ENCODE measurements around the gene ARHGEF3.

ARHGEF3 gene

GRCh38 chr3:56825567-56826438 is 24.1 kb upstream of the ARHGEF3 start:
- no peak overlapping the region for H2BK120ac ChIP-seq (ENCODE audit: low read depth, low read length)
- peaks cover 11% of the 10 kb centered on the region for H3K4me1 ChIP-seq (ENCODE audit: control insufficient read depth, low read depth, low read length)
- H3K4me3 ChIP-seq (ENCODE audit: low read length), result no peak overlapping the region
- no peak overlapping the region for H3K4ac ChIP-seq (ENCODE audit: low read depth, low read length)
- H3K4me2 ChIP-seq (ENCODE audit: low read length), result no peak overlapping the region
- H3K27ac ChIP-seq (ENCODE audit: low read depth, low read length), result no peak overlapping the region
- no peak overlapping the region for H3K23ac ChIP-seq (ENCODE audit: low read length)
- no peak overlapping the region for H2AK5ac ChIP-seq (ENCODE audit: low read length)
- H3K56ac ChIP-seq (ENCODE audit: low read length), result no peak overlapping the region
- no peak overlapping the region for H3K9ac ChIP-seq (ENCODE audit: low read length)
- no CpG with 5 or more reads among the region's 4 CpGs for WGBS (ENCODE audit: extremely low coverage, insufficient coverage, low lambda C conversion rate)
- no peak overlapping the region for H2BK15ac ChIP-seq (replicated peaks; ENCODE audit: low read depth)
- H3K27me3 ChIP-seq (ENCODE audit: insufficient read depth, low read length, poor library complexity), result no peaks in the 10 kb centered on the region
- H4K5ac ChIP-seq (ENCODE audit: low read length), result no peak overlapping the region
- H4K8ac ChIP-seq (ENCODE audit: low read depth, low read length), result peak overlapping the region; percentile 39
- H3K36me3 ChIP-seq (ENCODE audit: control insufficient read depth, insufficient read depth, low read length), result no peaks in the 10 kb centered on the region
- H3K79me2 ChIP-seq (ENCODE audit: control insufficient read depth, insufficient read depth, low read length), result no peaks in the 10 kb centered on the region
- H3K18ac ChIP-seq (ENCODE audit: low read length), result peak overlapping the region; percentile 30
- peak; percentile 29 for DNase-seq
- H2BK5ac ChIP-seq (ENCODE audit: low read length), result no peak overlapping the region
- no peaks in the 10 kb centered on the region for H3K79me1 ChIP-seq (ENCODE audit: low read length)

- H2BK120ac ChIP-seq (ENCODE audit: low read depth, low read length), result no peak overlapping the region
- no peak overlapping the region for H3K4me2 ChIP-seq (ENCODE audit: low read length)
- H2BK5ac ChIP-seq (ENCODE audit: low read length), result peak overlapping the region; percentile 13
- H3K79me2 ChIP-seq (ENCODE audit: control insufficient read depth, insufficient read depth, low read length), result no peaks in the 10 kb centered on the region
- H3K79me1 ChIP-seq (ENCODE audit: low read length), result no peaks in the 10 kb centered on the region
- H3K18ac ChIP-seq (ENCODE audit: low read length), result no peak overlapping the region
- no peak overlapping the region for H4K8ac ChIP-seq (ENCODE audit: low read depth, low read length)
- peaks cover 11% of the 10 kb centered on the region for H3K4me1 ChIP-seq (ENCODE audit: control insufficient read depth, low read depth, low read length)
- H3K23ac ChIP-seq (ENCODE audit: low read length), result no peak overlapping the region
- H3K4ac ChIP-seq (ENCODE audit: low read depth, low read length), result no peak overlapping the region
- no peak overlapping the region for H3K4me3 ChIP-seq (ENCODE audit: low read length)
- H3K56ac ChIP-seq (ENCODE audit: low read length), result no peak overlapping the region
- H3K27me3 ChIP-seq (ENCODE audit: insufficient read depth, low read length, poor library complexity), result no peaks in the 10 kb centered on the region
- DNase-seq, result no peak
- no peak overlapping the region for H3K9ac ChIP-seq (ENCODE audit: low read length)
- H3K36me3 ChIP-seq (ENCODE audit: control insufficient read depth, insufficient read depth, low read length), result no peaks in the 10 kb centered on the region
- peak overlapping the region; percentile 63 for H3K27ac ChIP-seq (ENCODE audit: low read depth, low read length)
- no CpG with 5 or more reads among the region's 4 CpGs for WGBS (ENCODE audit: extremely low coverage, insufficient coverage, low lambda C conversion rate)
- H2AK5ac ChIP-seq (ENCODE audit: low read length), result no peak overlapping the region
- H4K5ac ChIP-seq (ENCODE audit: low read length), result no peak overlapping the region
- H2BK15ac ChIP-seq (replicated peaks; ENCODE audit: low read depth), result no peak overlapping the region
Observed at GRCh38 chr3:56823984-56824703, 22.4 kb upstream of the ARHGEF3 start.

- Histone ChIP-seq H2BK5ac (ENCODE audit: low read length) (no peak overlapping the region), H3K79me2 (ENCODE audit: control insufficient read depth, insufficient read depth, low read length) (no peaks in the 10 kb centered on the region), H3K4me1 (ENCODE audit: control insufficient read depth, low read depth, low read length) (peaks cover 11% of the 10 kb centered on the region), H3K9ac (ENCODE audit: low read length) (no peak overlapping the region), H4K8ac (ENCODE audit: low read depth, low read length) (no peak overlapping the region), H4K5ac (ENCODE audit: low read length) (no peak overlapping the region), H3K27me3 (ENCODE audit: insufficient read depth, low read length, poor library complexity) (no peaks in the 10 kb centered on the region), H3K27ac (ENCODE audit: low read depth, low read length) (no peak overlapping the region), H3K36me3 (ENCODE audit: control insufficient read depth, insufficient read depth, low read length) (no peaks in the 10 kb centered on the region), H2BK15ac (replicated peaks; ENCODE audit: low read depth) (no peak overlapping the region), H3K4ac (ENCODE audit: low read depth, low read length) (no peak overlapping the region), H3K56ac (ENCODE audit: low read length) (peak overlapping the region; percentile 4), H2BK120ac (ENCODE audit: low read depth, low read length) (no peak overlapping the region), H3K18ac (ENCODE audit: low read length) (no peak overlapping the region), H3K4me3 (ENCODE audit: low read length) (no peak overlapping the region), H3K23ac (ENCODE audit: low read length) (no peak overlapping the region), H2AK5ac (ENCODE audit: low read length) (no peak overlapping the region), H3K4me2 (ENCODE audit: low read length) (no peak overlapping the region), H3K79me1 (ENCODE audit: low read length) (no peaks in the 10 kb centered on the region)
- DNase-seq, result peak; percentile 86
Observed at GRCh38 chr3:56823421-56823926, 21.7 kb upstream of the ARHGEF3 start.

- no peaks in the 10 kb centered on the region for H3K79me1 ChIP-seq (ENCODE audit: low read length)
- H4K8ac ChIP-seq (ENCODE audit: low read depth, low read length), result no peak overlapping the region
- H3K18ac ChIP-seq (ENCODE audit: low read length), result peak overlapping the region; percentile 39
- no peak overlapping the region for H3K4me3 ChIP-seq (ENCODE audit: low read length)
- H3K4me1 ChIP-seq (ENCODE audit: control insufficient read depth, low read depth, low read length), result peaks cover 11% of the 10 kb centered on the region
- H3K4me2 ChIP-seq (ENCODE audit: low read length), result no peak overlapping the region
- H3K27me3 ChIP-seq (ENCODE audit: insufficient read depth, low read length, poor library complexity), result no peaks in the 10 kb centered on the region
- no peak overlapping the region for H3K9ac ChIP-seq (ENCODE audit: low read length)
- H2AK5ac ChIP-seq (ENCODE audit: low read length), result no peak overlapping the region
- H2BK120ac ChIP-seq (ENCODE audit: low read depth, low read length), result no peak overlapping the region
- DNase-seq, result no peak
- H4K5ac ChIP-seq (ENCODE audit: low read length), result no peak overlapping the region
- H3K27ac ChIP-seq (ENCODE audit: low read depth, low read length), result no peak overlapping the region
- no peaks in the 10 kb centered on the region for H3K36me3 ChIP-seq (ENCODE audit: control insufficient read depth, insufficient read depth, low read length)
- no peak overlapping the region for H2BK5ac ChIP-seq (ENCODE audit: low read length)
- H3K4ac ChIP-seq (ENCODE audit: low read depth, low read length), result no peak overlapping the region
- no peak overlapping the region for H3K56ac ChIP-seq (ENCODE audit: low read length)
- H2BK15ac ChIP-seq (replicated peaks; ENCODE audit: low read depth), result peak overlapping the region; percentile 85
- no CpG with 5 or more reads among the region's 7 CpGs for WGBS (ENCODE audit: extremely low coverage, insufficient coverage, low lambda C conversion rate)
- H3K79me2 ChIP-seq (ENCODE audit: control insufficient read depth, insufficient read depth, low read length), result no peaks in the 10 kb centered on the region
- H3K23ac ChIP-seq (ENCODE audit: low read length), result no peak overlapping the region
Observed at GRCh38 chr3:56822501-56822900, 20.8 kb upstream of the ARHGEF3 start.

- no peak overlapping the region for H3K27ac ChIP-seq (ENCODE audit: low read depth, low read length)
- no peak overlapping the region for H4K5ac ChIP-seq (ENCODE audit: low read length)
- no peak overlapping the region for H2BK5ac ChIP-seq (ENCODE audit: low read length)
- H2BK15ac ChIP-seq (replicated peaks; ENCODE audit: low read depth), result no peak overlapping the region
- no peak overlapping the region for H3K4ac ChIP-seq (ENCODE audit: low read depth, low read length)
- no peaks in the 10 kb centered on the region for H3K79me2 ChIP-seq (ENCODE audit: control insufficient read depth, insufficient read depth, low read length)
- no peak overlapping the region for H3K23ac ChIP-seq (ENCODE audit: low read length)
- no peak overlapping the region for H3K56ac ChIP-seq (ENCODE audit: low read length)
- no peaks in the 10 kb centered on the region for H3K36me3 ChIP-seq (ENCODE audit: control insufficient read depth, insufficient read depth, low read length)
- H3K4me3 ChIP-seq (ENCODE audit: low read length), result no peak overlapping the region
- WGBS (ENCODE audit: extremely low coverage, insufficient coverage, low lambda C conversion rate), result no CpG with 5 or more reads among the region's 2 CpGs
- DNase-seq, result no peak
- peaks cover 7% of the 10 kb centered on the region for H3K4me1 ChIP-seq (ENCODE audit: control insufficient read depth, low read depth, low read length)
- H2AK5ac ChIP-seq (ENCODE audit: low read length), result no peak overlapping the region
- H2BK120ac ChIP-seq (ENCODE audit: low read depth, low read length), result no peak overlapping the region
- H3K27me3 ChIP-seq (ENCODE audit: insufficient read depth, low read length, poor library complexity), result no peaks in the 10 kb centered on the region
- H3K18ac ChIP-seq (ENCODE audit: low read length), result no peak overlapping the region
- H3K4me2 ChIP-seq (ENCODE audit: low read length), result no peak overlapping the region
- no peak overlapping the region for H4K8ac ChIP-seq (ENCODE audit: low read depth, low read length)
- H3K79me1 ChIP-seq (ENCODE audit: low read length), result no peaks in the 10 kb centered on the region
- no peak overlapping the region for H3K9ac ChIP-seq (ENCODE audit: low read length)
Observed at GRCh38 chr3:56819016-56819809, 17.5 kb upstream of the ARHGEF3 start.

Measured in mesendoderm (in vitro differentiated cells).